Activated T-cell treated with anti-CD3 and anti-CD28 coated beads, Interleukin-2, amount 50 U/mL, for 72 hours (primary cell): ENCODE measurements around the gene AJM1. TPM values are rescaled to one million over a fixed set of nuclear protein-coding genes. Genes with fewer than 3 reads are reported as not detected.
"Not testable (repeated sequence)": the region's sequence is repeated elsewhere in the genome, so short reads cannot be mapped to it uniquely, and the experiment has no call there.

ENCODE experiments used
- ATAC-seq, 2 donors: fragments of 150-1000 bp; cut with Tn5 transposase; replicated peaks in 1 of 2; 2 replicates each; pipeline ENCODE4 v1.10.0; 2021; ENCODE audit warnings: moderate library complexity in 2 of 2, mild to moderate bottlenecking in 1 of 2
- DNase-seq, 2 donors: peaks; one replicate each; pipeline ENCODE4 v3.0.0; 2021 to 2022; ENCODE audit warnings: mixed read lengths in 1 of 2
- H3K27ac Mint-ChIP-seq: one replicate; pipeline ENCODE4 v1.8.0; 2022; ENCODE audit warnings: mild to moderate bottlenecking, moderate library complexity, mixed read lengths
- H3K27me3 Mint-ChIP-seq: one replicate; pipeline ENCODE4 v1.8.0; 2022; ENCODE audit warnings: low read depth, mixed read lengths
- H3K36me3 Mint-ChIP-seq, 2 donors: one replicate each; pipeline ENCODE4 v1.8.0; 2022; ENCODE audit warnings: mixed read lengths in 2 of 2, mild to moderate bottlenecking in 1 of 2; ENCODE audit not compliant: insufficient read depth in 2 of 2
- H3K4me1 Mint-ChIP-seq: one replicate; pipeline ENCODE4 v1.8.0; 2022; ENCODE audit warnings: low read depth, mixed read lengths
- H3K4me3 Mint-ChIP-seq, 2 donors: one replicate each; pipeline ENCODE4 v1.8.0; 2022; ENCODE audit warnings: mild to moderate bottlenecking in 2 of 2, mixed read lengths in 2 of 2, moderate library complexity in 2 of 2
- H3K9me3 Mint-ChIP-seq, 2 donors: one replicate each; pipeline ENCODE4 v1.8.0; 2022; ENCODE audit warnings: mixed read lengths in 2 of 2
- total RNA-seq, 2 donors: library from RNA; stranded (reverse); gene quantifications; one replicate each; pipeline ENCODE4 v1.2.3, GENCODE V29; 2022

AJM1 gene
- total RNA-seq, 2 donors from 2014 or later: 5.3 to 5.7 TPM

GRCh38 chr9:136882109-136882946 lies 40.0 kb downstream of the AJM1 start:
- DNase-seq (peak; percentile 91), ATAC-seq (peak; percentile 62 to 63)
- no peaks in the 10 kb centered on the region for H3K27me3 Mint-ChIP-seq
- peaks cover 0 to 3% of the 10 kb centered on the region in 2 donors for H3K36me3 Mint-ChIP-seq
- H3K4me3 Mint-ChIP-seq: peak overlapping the region; percentile 82 to 83
- H3K4me1 Mint-ChIP-seq: peaks cover 56% of the 10 kb centered on the region
- H3K27ac Mint-ChIP-seq: peak overlapping the region; percentile 92
- no peaks in the 10 kb centered on the region for H3K9me3 Mint-ChIP-seq

DNA sequence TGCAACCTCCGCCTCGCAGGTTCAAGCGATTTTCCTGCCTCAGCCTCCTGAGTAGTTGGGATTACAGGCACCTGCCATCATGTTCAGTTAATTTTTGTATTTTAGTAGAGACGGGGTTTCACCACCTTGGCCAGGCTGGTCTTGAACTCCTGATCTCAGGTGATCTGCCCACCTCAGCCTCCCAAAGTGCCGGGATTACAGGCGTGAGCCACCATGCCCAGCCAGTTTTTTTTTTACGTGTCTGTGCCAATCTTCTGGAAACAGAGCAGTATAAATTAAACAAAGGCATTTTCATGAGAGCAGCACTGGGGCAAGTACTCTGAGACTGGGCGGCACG lies 40.6 kb downstream of the AJM1 start:
- H3K9me3 Mint-ChIP-seq, DNase-seq: not testable (repeated sequence)
- H3K4me1 Mint-ChIP-seq: peaks cover 59% of the 10 kb centered on the region

GRCh38 chr9:136883670-136884069 lies 41.4 kb downstream of the AJM1 start:
- peaks cover 59% of the 10 kb centered on the region for H3K4me1 Mint-ChIP-seq
- H3K9me3 Mint-ChIP-seq, H3K27me3 Mint-ChIP-seq, ATAC-seq, H3K27ac Mint-ChIP-seq, H3K36me3 Mint-ChIP-seq, DNase-seq: not testable (repeated sequence)
- H3K4me3 Mint-ChIP-seq: peak overlapping the region in 1 of 2 donors; percentile 83

More for the DNA sequence above, 40.6 kb downstream of the AJM1 start:
- peak overlapping the region; percentile 92 for H3K27ac Mint-ChIP-seq
- H3K36me3 Mint-ChIP-seq, H3K27me3 Mint-ChIP-seq, ATAC-seq: not testable (repeated sequence)
- H3K4me3 Mint-ChIP-seq: peak overlapping the region; percentile 82 to 83

GRCh38 chr9:136885950-136886578 lies 43.8 kb downstream of the AJM1 start, which contains the start of gene TRAF2:
Gene TRAF2, plus strand, starts transcription at chr9:136886516. Its CDS starts 12,225 bp downstream, at chr9:136898741.
- DNase-seq: peak; percentile 98 to 99
- ATAC-seq: peak; percentile 87 to 90
- peak within 1 kb of the TSS; percentile 82 for H3K27ac Mint-ChIP-seq
- H3K9me3 Mint-ChIP-seq: no peaks in the 10 kb centered on the region
- H3K4me3 Mint-ChIP-seq: peak within 1 kb of the TSS; percentile 88 to 98
- H3K4me1 Mint-ChIP-seq: peaks cover 47% of the 10 kb centered on the region
- H3K27me3 Mint-ChIP-seq: no peaks in the 10 kb centered on the region
- peaks cover 0 to 8% of the 10 kb centered on the region in 2 donors for H3K36me3 Mint-ChIP-seq

DNA sequence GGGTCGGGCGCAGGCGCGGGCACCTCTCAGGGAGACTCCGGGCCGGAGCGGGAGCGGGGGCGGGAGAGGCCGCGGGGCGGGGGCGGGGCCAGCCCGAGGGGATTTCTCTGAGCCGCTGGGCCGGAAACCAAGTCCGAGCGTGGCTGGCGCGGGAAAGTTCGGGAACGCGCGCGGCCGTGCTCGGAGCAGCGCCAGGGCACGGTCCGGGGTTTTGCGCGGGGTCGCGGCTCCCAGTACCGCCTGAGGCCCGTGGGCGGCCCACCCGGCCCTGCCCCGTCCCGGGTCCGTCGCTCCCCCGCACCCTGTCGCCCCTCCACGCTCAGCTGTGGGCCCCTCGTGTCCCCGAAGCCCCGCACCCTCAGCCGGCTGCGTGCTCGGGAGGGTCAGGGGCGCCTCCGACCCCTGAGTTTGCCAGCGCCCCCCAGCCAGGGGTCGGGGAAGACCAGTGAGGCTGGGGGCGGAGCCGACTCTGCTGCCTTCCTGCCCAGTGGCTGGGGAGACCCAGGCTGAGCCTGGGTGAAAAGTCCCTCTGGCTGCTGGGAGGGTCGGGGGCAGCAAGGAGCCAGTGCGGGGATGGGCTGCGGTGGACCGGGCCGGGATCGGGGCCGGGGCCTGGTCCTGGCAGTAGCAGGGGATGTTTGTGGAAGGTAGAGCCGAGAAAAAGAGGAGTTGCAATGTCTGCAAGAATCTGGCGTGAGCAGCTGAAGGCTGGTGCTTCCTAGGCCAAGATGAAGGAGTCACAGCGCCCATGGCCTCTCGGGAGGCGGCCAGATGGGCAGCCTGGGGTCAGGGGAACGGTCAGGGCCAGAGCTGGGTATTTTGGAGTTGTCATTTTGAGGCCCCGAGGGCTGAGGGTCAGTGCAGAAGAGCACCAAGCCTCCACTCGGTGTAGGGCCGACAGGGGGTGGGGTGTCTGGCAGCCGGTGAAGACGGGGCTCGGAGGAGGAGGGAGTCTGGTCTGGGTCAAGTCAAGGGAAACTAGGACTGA lies 44.6 kb downstream of the AJM1 start:
- peak overlapping the region; percentile 88 to 98 for H3K4me3 Mint-ChIP-seq
- peaks cover 38% of the 10 kb centered on the region for H3K4me1 Mint-ChIP-seq
- no peaks in the 10 kb centered on the region for H3K9me3 Mint-ChIP-seq
- no peaks in the 10 kb centered on the region for H3K27me3 Mint-ChIP-seq
- ATAC-seq (no peak), DNase-seq (peak; percentile 54 to 61)
- H3K27ac Mint-ChIP-seq: peak overlapping the region; percentile 82
- H3K36me3 Mint-ChIP-seq: peaks cover 0 to 8% of the 10 kb centered on the region in 2 donors

DNA sequence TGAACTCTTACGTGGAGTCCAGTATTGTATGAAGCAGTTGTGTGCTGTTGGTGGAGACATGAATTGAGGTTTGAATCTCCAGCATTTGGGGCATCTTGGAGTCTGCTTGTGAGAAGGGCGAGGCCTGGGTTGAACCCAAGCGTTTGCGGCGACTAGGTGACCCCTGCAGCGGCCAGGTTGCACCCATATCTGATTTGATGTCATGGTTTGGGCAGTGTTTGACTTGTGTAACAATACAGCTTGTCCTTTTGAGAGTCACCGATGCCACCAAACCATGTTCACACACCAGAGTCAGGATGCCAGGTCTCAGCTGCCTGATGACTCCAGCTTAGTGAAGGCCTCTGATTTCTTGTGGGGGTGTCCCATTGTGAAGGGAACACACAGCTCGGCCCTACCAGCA lies 46.2 kb downstream of the AJM1 start:
- peaks cover 23% of the 10 kb centered on the region for H3K4me1 Mint-ChIP-seq
- H3K4me3 Mint-ChIP-seq: peak overlapping the region; percentile 15 to 32

DNA sequence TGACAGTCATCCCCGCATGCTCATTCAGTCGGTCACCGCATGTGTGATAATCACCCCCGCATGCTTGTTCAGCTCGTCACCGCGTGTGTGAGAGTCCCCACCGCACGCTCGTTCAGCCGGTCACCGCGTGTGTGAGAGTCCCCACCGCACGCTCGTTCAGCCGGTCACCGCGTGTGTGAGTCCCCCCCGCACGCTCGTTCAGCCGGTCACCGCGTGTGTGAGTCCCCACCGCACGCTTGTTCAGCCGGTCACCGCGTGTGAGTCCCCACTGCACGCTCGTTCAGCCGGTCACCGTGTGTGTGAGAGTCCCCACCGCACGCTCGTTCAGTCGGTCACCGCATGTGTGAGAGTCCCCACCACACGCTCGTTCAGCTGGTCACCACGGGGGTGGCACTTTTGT lies 47.6 kb downstream of the AJM1 start:
- ATAC-seq (no peak), DNase-seq (no peak)
- Mint-ChIP-seq H3K27me3 (no peaks in the 10 kb centered on the region), H3K9me3 (no peaks in the 10 kb centered on the region), H3K36me3 (peaks cover 4 to 16% of the 10 kb centered on the region in 2 donors), H3K4me1 (peaks cover 22% of the 10 kb centered on the region), H3K4me3 (no peak overlapping the region), H3K27ac (peak overlapping the region; percentile 42)

More for the DNA sequence above, 46.2 kb downstream of the AJM1 start:
- no peak for DNase-seq
- H3K27me3 Mint-ChIP-seq: no peaks in the 10 kb centered on the region
- no peak for ATAC-seq
- peaks cover 0 to 8% of the 10 kb centered on the region in 2 donors for H3K36me3 Mint-ChIP-seq
- no peaks in the 10 kb centered on the region for H3K9me3 Mint-ChIP-seq
- no peak overlapping the region for H3K27ac Mint-ChIP-seq

GRCh38 chr9:136890661-136891060 lies 48.4 kb downstream of the AJM1 start:
- H3K27me3 Mint-ChIP-seq: no peaks in the 10 kb centered on the region
- peaks cover 17% of the 10 kb centered on the region for H3K4me1 Mint-ChIP-seq
- ATAC-seq: no peak
- DNase-seq: no peak
- no peaks in the 10 kb centered on the region for H3K9me3 Mint-ChIP-seq
- H3K27ac Mint-ChIP-seq: no peak overlapping the region
- H3K36me3 Mint-ChIP-seq: peaks cover 4 to 16% of the 10 kb centered on the region in 2 donors
- no peak overlapping the region for H3K4me3 Mint-ChIP-seq

Other genes starting within 250 kb of the AJM1 start
- 1 to 10 TPM in 1 of 2 donors, under 1 TPM in 1; 0.93 to 1.1 TPM for gene EGFL7, start 179.6 kb upstream of the AJM1 start, total RNA-seq
- gene AGPAT2, start 155.0 kb upstream of the AJM1 start, total RNA-seq: 10 to 100 TPM; 18.3 to 19.2 TPM
- under 1 TPM; 0.67 to 0.72 TPM for gene DIPK1B, start 129.9 kb upstream of the AJM1 start, total RNA-seq
- under 1 TPM; 0.21 to 0.70 TPM for gene LCN10, start 99.5 kb upstream of the AJM1 start, total RNA-seq
- not detected for gene LCN6, start 94.0 kb upstream of the AJM1 start, total RNA-seq
- gene LCN8, start 84.2 kb upstream of the AJM1 start, total RNA-seq: not detected
- gene LCN15, start 78.0 kb upstream of the AJM1 start, total RNA-seq: not detected
- gene TMEM141, start 51.1 kb upstream of the AJM1 start, total RNA-seq: 10 to 100 TPM; 18.7 to 20.9 TPM
- under 1 TPM; 0.46 to 0.72 TPM for gene CCDC183, start 46.1 kb upstream of the AJM1 start, total RNA-seq
- 10 to 100 TPM; 65.7 to 66.8 TPM for gene RABL6, start 34.5 kb upstream of the AJM1 start, total RNA-seq
- gene PHPT1, start 6.9 kb downstream of the AJM1 start, total RNA-seq: 100 to 1,000 TPM in 1 of 2 donors, 10 to 100 TPM in 1; 95.7 to 111 TPM
- 10 to 100 TPM; 11.7 to 14.8 TPM for gene MAMDC4, start 9.9 kb downstream of the AJM1 start, total RNA-seq
- gene EDF1, start 23.8 kb downstream of the AJM1 start, total RNA-seq: 100 to 1,000 TPM; 254 to 267 TPM
- 10 to 100 TPM; 53.5 to 73.3 TPM for gene TRAF2, start 44.0 kb downstream of the AJM1 start, total RNA-seq
- gene FBXW5, start 102.3 kb downstream of the AJM1 start, total RNA-seq: 10 to 100 TPM; 67.7 to 74.9 TPM
- gene C8G, start 102.8 kb downstream of the AJM1 start, total RNA-seq: 1 to 10 TPM; 2.6 to 3.4 TPM
- 1 to 10 TPM; 1.0 to 1.4 TPM for gene LCN12, start 109.8 kb downstream of the AJM1 start, total RNA-seq
- gene PTGDS, start 135.0 kb downstream of the AJM1 start, total RNA-seq: not detected
- gene LCNL1, start 140.5 kb downstream of the AJM1 start, total RNA-seq: not detected
- 10 to 100 TPM; 51.8 to 56.9 TPM for gene PAXX, start 149.9 kb downstream of the AJM1 start, total RNA-seq
- gene CLIC3, start 154.1 kb downstream of the AJM1 start, total RNA-seq: under 1 TPM; 0.43 to 0.65 TPM
- 10 to 100 TPM; 23.9 to 27.5 TPM for gene ABCA2, start 185.8 kb downstream of the AJM1 start, total RNA-seq
- 1 to 10 TPM; 1.6 to 1.8 TPM for gene FUT7, start 189.6 kb downstream of the AJM1 start, total RNA-seq
- gene NPDC1, start 203.7 kb downstream of the AJM1 start, total RNA-seq: 10 to 100 TPM; 27.2 to 28.7 TPM
- under 1 TPM; 0.28 to 0.48 TPM for gene ENTPD2, start 211.6 kb downstream of the AJM1 start, total RNA-seq
- gene SAPCD2, start 228.1 kb downstream of the AJM1 start, total RNA-seq: 1 to 10 TPM; 6.6 to 8.4 TPM
- 10 to 100 TPM; 13.6 to 14.3 TPM for gene UAP1L1, start 235.0 kb downstream of the AJM1 start, total RNA-seq
- 10 to 100 TPM; 40.3 to 45.8 TPM for gene MAN1B1, start 244.5 kb downstream of the AJM1 start, total RNA-seq